NOMO-1 (cell line): ENCODE data around the gene RHCE.
"Not testable (repeated sequence)": the region's sequence is repeated elsewhere in the genome, so short reads cannot be mapped to it uniquely, and the experiment has no call there.

Experiments
- DNase-seq, 2 experiments: peaks; one replicate each; lab custom pipeline; 2025; ENCODE audit not compliant: unreplicated experiment in 2 of 2; lab: John Stamatoyannopoulos, UW

Gene RHCE

GRCh38 chr1:25402947-25403803 is 17.4 kb downstream of the RHCE start:
- not testable (repeated sequence) for DNase-seq

GRCh38 chr1:25398079-25398478 is 22.5 kb downstream of the RHCE start:
- not testable (repeated sequence) for DNase-seq

GRCh38 chr1:25397549-25397948 is 23.1 kb downstream of the RHCE start:
- not testable (repeated sequence) for DNase-seq

GRCh38 chr1:25392841-25393240 is 27.8 kb downstream of the RHCE start:
- DNase-seq, result no peak

DNA sequence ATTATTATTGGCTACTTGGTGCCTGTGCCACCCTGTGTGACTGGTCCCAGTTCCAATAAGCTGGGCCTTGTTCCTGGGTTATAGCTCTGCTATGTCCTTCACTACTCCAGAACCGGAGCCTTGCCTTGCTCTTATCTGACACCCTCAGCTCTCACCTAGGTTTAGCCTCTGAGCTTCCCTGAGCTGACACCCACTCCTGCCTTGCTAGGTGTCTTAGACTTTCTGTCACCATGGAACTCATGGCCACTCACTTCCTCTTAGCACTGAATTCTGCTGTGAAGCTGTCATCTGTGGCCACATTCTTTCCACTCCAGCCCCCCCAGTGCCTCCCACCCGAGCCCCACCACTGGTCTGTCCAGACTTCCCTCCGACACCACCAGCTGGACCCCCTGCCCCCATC is 30.9 kb downstream of the RHCE start:
- DNase-seq, result not testable (repeated sequence)

DNA sequence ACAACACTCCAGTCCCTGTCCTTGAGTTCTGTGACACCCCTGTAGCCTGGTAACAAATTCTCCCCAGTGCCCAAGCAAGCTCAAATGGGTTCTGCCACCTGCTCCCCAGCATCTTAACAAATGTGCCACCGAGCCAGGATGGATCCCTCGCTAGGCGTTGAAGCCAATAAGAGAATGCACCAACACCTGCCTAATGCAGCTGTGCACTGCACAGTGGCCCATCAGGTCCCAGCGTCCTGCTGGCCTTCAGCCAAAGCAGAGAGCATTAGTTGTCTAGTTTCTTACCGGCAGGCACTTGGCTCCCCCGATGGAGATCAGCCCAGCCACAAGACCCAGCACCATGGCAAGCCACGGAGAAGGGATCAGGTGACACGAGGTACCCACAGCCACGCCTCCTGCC is 31.9 kb downstream of the RHCE start:
- not testable (repeated sequence) for DNase-seq

DNA sequence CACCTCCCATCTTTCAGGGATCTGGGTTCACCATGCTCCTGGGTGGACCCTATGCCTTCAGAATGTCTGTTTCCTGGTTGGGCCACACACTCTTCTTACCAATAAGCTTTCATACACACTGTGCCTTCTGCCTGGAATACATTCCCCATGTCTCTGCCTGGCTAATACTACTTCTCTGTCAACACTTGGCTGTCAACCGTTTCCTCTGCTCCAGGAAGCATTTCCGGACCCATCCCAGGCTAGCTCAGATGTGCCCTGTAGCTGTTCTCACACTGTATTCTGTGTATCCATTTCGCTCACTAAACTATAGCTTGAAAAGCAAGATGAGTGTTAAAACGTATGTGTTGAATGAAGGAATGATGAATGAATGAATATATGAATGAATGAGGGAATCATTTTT is 33.5 kb downstream of the RHCE start:
- not testable (repeated sequence) for DNase-seq

- not testable (repeated sequence) for DNase-seq
These were observed 36.8 kb downstream of the RHCE start for GRCh38 chr1:25383875-25384274.

DNA sequence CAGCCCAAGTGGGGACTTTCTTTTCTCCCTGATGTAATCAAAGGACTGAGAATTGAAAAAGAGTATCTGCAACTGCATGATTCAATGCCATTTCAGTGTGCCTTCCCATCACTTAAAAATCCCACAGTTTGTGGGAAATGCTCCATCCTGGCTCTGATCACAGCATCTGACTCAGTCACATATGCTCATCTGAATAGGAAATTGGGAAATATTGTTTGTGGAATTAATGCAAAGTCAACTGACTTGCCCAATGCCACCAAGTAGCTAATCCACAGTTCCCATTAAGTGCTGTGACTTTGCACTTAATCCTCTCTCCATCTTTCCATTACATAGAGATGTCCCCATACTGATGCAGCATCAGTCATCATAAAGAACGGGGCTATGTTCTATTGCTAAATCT is 37.5 kb downstream of the RHCE start:
- not testable (repeated sequence) for DNase-seq

- not testable (repeated sequence) for DNase-seq
These were observed 38.1 kb downstream of the RHCE start for GRCh38 chr1:25382543-25382942.

- not testable (repeated sequence) for DNase-seq
These were observed 42.3 kb downstream of the RHCE start for GRCh38 chr1:25378367-25378766.

- not testable (repeated sequence) for DNase-seq
These were observed 48.9 kb downstream of the RHCE start for GRCh38 chr1:25371757-25372156.

- not testable (repeated sequence) for DNase-seq
These were observed 50.8 kb downstream of the RHCE start for GRCh38 chr1:25369691-25370271.

DNA sequence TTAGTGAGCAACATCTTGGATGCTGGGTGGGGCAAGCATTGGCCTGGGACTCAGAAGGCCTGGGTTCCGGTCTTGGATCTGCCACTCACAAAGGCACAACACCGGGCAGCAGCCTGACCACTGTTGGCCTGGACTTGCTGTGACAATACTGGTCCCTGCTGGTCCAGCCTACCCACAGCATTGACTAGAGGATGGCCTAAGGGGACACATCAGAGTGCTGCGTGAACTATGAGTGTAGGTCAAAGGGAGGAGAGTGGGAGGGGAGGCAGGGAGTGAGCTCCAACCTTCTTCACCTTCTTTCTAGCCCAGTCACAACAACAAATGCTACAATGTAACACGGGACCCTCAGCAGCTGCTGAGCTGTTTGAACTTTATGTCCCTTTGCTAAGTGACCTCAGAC is 51.4 kb downstream of the RHCE start:
- no peak for DNase-seq

DNA sequence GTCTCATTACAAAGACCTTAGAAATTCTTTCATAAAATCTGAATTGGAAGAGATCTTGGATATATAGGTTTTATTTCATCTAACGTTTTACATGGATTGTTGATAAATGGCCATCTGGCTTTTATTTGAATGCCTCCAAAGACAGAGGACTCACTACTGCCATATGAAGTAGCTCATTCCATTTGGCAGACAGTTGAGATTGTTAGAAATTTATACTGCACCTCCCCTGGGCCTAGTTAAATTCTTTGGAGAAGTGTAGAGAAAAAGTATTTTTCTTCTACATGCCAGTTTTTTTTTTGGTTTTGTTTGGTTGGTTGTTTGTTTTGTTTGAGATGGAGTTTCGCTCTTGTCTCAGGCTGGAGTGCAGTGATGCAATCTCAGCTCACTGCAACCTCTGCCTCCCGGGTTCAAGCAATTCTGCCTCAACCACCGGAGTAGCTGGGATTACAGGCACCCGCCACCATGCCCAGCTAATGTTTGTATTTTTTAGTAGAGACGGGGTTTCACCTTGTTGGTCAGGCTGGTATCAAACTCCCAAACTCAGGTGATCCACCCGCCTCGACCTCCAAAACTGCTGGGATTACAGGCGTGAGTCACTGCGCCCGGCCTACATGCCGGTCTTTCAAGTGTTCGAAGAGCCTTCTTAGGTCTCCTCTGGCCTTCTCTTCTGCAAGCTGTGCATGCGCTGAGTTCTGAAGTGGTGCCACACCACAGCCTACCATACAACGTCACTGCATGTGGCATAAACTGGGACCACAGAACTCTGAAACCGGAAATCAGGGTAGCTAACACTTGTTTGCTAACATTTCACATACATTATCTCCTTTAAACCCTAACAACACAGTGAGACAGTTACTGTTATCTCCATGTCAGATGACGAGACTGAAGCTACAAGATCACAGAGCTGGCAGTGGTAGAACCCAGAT is 57.7 kb downstream of the RHCE start:
- DNase-seq, result not testable (repeated sequence)

GRCh38 chr1:25361901-25362300 is 58.7 kb downstream of the RHCE start:
- no peak for DNase-seq

DNA sequence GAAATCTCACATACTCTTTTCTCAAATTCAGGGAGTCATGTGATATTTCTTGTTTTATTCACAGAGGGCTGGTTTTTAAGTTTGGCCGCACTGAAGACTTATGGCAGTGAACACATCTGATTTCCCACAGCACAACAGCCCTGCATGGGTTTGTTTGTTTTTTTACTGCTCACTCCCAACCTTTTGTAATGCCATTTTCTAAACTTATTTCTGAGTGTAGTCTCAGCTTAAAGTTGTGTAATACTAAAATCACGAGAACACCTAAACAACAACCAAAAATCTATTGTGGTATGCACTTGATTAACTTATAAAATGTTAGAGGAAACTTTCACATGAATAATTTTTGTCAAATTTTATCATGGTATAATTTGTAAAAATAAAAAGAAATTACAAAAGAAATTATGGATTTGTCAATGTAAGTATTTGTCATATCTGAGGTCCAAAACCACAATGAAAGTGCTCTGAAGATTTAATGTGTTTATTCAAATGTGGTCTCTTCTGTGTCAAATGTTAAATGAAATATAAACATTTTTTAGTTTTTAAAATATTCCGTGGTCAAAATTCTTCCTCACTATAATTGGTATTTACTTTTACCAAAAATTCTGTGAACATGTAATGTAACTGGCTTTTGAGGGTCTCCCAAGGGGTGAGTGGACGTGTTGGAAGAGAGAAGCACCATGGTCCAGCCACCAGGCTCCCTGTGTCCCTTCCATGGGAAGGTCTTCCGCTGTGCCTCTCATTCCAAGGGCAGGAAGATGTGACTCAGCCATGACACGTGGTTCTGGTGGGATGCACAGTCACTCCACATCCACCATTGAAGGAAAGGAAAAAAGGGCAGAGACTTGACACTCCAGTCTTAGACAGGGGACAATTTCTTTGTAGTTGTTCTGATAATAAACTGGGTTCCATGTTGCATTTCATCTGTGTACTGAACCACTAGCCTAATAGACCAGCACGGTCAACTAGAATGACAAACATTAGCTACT is 59.7 kb downstream of the RHCE start:
- no peak for DNase-seq

DNA sequence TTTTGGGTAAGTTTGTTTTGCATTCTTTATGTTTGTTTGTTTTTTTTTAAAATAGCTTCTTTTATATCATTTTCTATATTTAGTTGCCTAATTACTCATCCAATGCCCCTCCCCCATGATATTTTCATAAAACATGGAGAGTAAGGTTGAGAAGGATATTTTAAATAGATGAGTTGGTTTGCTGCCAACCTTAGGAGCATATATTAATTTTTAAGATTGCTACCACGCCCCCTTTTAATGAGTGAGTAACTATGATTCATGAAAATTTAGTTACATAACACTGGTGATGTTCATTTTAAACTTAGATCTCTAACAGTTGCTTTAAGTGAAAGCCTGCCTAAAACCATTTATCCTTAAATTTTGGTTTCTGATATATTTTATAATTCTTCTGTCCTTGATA is 63.8 kb downstream of the RHCE start:
- no peak for DNase-seq

GRCh38 chr1:25356441-25356840 is 64.2 kb downstream of the RHCE start:
- no peak for DNase-seq

- no peak for DNase-seq
These were observed 64.7 kb downstream of the RHCE start for GRCh38 chr1:25355841-25356395.
